ENCODE data around the gene NEK1. TPM values are rescaled to one million over a fixed set of nuclear protein-coding genes. Genes with fewer than 3 reads are reported as not detected.

Gene NEK1
- total and polyA plus RNA-seq, 2 of the 8 experiments (the other 6 are each of a cell fraction or from before 2014, with no cell fraction given) = 3.9 to 11.7 TPM

- Histone ChIP-seq H3K27me3 (replicated peaks in 1 of 4; ENCODE audit: control insufficient read depth in 3 of 4, extremely low read depth in 1 of 4, insufficient read depth in 3 of 4, low read length in 3 of 4) (no peaks in the 10 kb centered on the region), H3K27ac (ENCODE audit: low read depth, low read length) (no peak overlapping the region), H3K23ac (ENCODE audit: insufficient read length) (no peak overlapping the region), H2BK20ac (ENCODE audit: low read length) (no peak overlapping the region), H4K20me1 (replicated peaks in 1 of 2; ENCODE audit: control insufficient read depth in 1 of 2, insufficient read depth in 2 of 2, low read length in 2 of 2) (no peaks in the 10 kb centered on the region), H4K8ac (ENCODE audit: extremely low read depth, insufficient read depth, low read length) (no peak overlapping the region), H3K23me2 (ENCODE audit: low read depth, low read length) (peaks cover 11% of the 10 kb centered on the region), H2BK15ac (ENCODE audit: low read length) (no peak overlapping the region), H3K4me3 (ENCODE audit: extremely low read depth in 1 of 4, insufficient read depth in 2 of 4, low read depth in 3 of 4, low read length in 4 of 4) (peak overlapping the region in 2 of 4 experiments; percentile 81 to 88; a peak in 3 of 8 replicates), H2BK120ac (replicated peaks; ENCODE audit: low read depth, low read length) (no peak overlapping the region), H3K9ac (replicated peaks in 1 of 4; ENCODE audit: extremely low read depth in 1 of 4, low read depth in 3 of 4, low read length in 3 of 4) (peak overlapping the region in 1 of 4 experiments; percentile 56; a peak in 2 of 7 replicates), H3K18ac (ENCODE audit: extremely low read depth, low read length) (no peak overlapping the region), H3K9me3 (ENCODE audit: insufficient read depth in 2 of 2, low read depth in 1 of 2, low read length in 1 of 2) (no peaks in the 10 kb centered on the region), H3K4me2 (ENCODE audit: insufficient read depth in 1 of 2, low read depth in 2 of 2, low read length in 2 of 2) (peak overlapping the region; percentile 87 to 98), H3K56ac (replicated peaks; ENCODE audit: insufficient read length, low read depth, low read length) (no peak overlapping the region), H4K5ac (ENCODE audit: insufficient read length, low read depth, low read length) (no peak overlapping the region), H2AFZ (ENCODE audit: low read length) (no peak overlapping the region), H3K4me1 (replicated peaks in 1 of 4; ENCODE audit: control insufficient read depth in 3 of 4, insufficient read depth in 4 of 4, low read length in 3 of 4) (peaks cover 0 to 3% (median 0%) of the 10 kb centered on the region in 4 experiments; a peak in 2 of 7 replicates), H3K79me2 (ENCODE audit: control insufficient read depth in 1 of 2, insufficient read depth in 2 of 2, low read length in 2 of 2) (peaks cover 6 to 64% of the 10 kb centered on the region in 2 experiments; a peak in 3 of 4 replicates), H2BK12ac (ENCODE audit: low read depth, low read length) (no peak overlapping the region), H3K79me1 (ENCODE audit: low read depth, low read length) (no peaks in the 10 kb centered on the region; the same call in 1 of the 2 replicates), H4K91ac (replicated peaks; ENCODE audit: insufficient read length, low read length) (no peak overlapping the region), H3K36me3 (ENCODE audit: control insufficient read depth in 2 of 4, insufficient read depth in 4 of 4, low read length in 3 of 4) (no peaks in the 10 kb centered on the region), H2BK5ac (ENCODE audit: low read depth, low read length) (no peak overlapping the region), H3K14ac (ENCODE audit: insufficient read length) (no peak overlapping the region), H3K4ac (replicated peaks; ENCODE audit: insufficient read length, low read depth, low read length) (no peak overlapping the region), H2AK5ac (ENCODE audit: low read depth, low read length) (no peak overlapping the region)
- ChIA-PET CTCF (ENCODE audit: partially characterized antibody) (no interaction called here), POLR2A (ENCODE audit: partially characterized antibody) (interaction anchor here (1.1 kb wide), 1 partner anchor 18 kb away, joined by 3 read pairs; no protein-coding TSS in a partner anchor)
- FAIRE-seq = no peak
- no peak for DNase-seq (ENCODE audit: low read depth in 1 of 2, low spot score in 2 of 2)
- WGBS, 2 experiments (ENCODE audit: extremely low coverage in 1 of 2, insufficient coverage in 1 of 2, insufficient read length in 1 of 2, insufficient replicate concordance in 2 of 2, low coverage in 1 of 2, low lambda C conversion rate in 2 of 2, missing lambda C conversion rate in 1 of 2) = 63% methylated on average over 6 of the region's 6 CpGs; no CpG with 5 or more reads in 1 of the 2 experiments
- TF ChIP-seq POLR2A (IDR thresholded peaks at IDR 0.05; ENCODE audit: control extremely low read depth in 1 of 2, low read depth in 2 of 2, low read length in 2 of 2) = peak in 1 of 2 experiments; percentile 32; a peak in 1 of 3 replicates
Observed at GRCh38 chr4:169621731-169622492, 9.5 kb upstream of the NEK1 start.
